GM18951 (cell line): ENCODE data around the gene KYNU.

Experiments used
- POLR2A ChIP-seq: IDR thresholded peaks from 4 replicates; pipeline ENCODE4 v1.6.1; 2011; ENCODE audit warnings: mild to moderate bottlenecking; ENCODE audit not compliant: insufficient read length, insufficient read depth; ENCODE audit errors: extremely low read depth
- in situ Hi-C: fragments of 300-500 bp; cut with MboI; formaldehyde crosslinking; loops from one replicate; pipeline ENCODE4 v1.12.0; 2022; ENCODE audit warnings: low sequenced_read_pairs, mixed read lengths, inconsistent platforms; ENCODE audit not compliant: unreplicated experiment

KYNU gene

DNA sequence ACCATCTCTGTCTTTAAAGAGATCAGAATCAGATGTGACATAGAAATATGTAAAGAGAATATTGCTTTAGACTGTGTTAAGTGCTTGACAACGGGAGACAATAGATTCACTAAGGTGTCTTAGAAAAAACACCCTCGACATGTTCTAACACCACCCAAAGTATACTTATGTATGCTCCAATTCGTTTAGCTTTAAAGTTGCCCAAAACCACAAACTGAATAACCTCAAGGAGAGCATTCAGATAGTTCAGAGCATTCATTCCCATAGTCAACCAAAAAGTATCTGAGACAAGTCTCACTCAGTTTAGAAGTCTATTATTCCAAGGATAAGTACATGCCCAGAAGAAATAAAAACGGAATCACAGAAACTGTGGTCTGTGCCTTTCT lies 96.4 kb downstream of the KYNU start:
- in situ Hi-C loops, result no loop called here
- TF ChIP-seq POLR2A, result no peak

DNA sequence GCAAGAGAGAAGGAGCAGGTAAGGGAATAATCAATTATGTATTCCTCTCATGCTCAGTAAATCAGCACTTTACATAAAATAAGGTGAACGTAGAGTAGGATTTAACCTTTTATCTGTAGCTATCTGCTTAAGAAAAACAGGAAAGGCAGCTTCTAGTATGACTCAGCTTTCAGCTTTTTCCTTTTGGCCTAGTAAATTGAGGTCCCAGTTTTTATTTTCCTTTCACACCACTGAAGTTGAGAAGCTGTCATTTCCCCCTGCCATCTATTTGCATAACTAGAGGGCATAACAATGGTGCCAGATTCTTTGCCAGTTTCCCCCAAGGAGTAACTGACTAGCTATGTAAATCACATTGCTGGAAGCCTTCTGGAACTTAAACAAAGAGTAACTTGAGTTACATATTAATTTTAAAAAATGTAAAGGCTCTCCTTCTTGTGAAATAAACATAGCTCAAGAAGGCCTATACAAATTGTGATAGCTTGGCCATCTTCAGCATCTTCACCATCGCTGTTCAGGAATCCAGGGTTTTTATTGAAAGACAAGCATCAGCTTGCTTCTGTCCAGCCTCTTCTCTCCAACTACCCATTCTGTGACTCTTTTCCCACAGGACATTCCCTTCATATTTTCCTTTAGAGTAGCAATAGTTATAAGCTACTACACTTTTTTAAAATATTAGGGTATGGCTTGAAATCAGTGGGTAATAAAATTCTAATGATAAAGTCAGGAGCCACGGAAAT lies 97.0 kb downstream of the KYNU start:
- no peak for TF ChIP-seq POLR2A
- in situ Hi-C loops, result loop anchor here (25.0 kb wide), 2 partner anchors 287 to 812 kb away; no protein-coding TSS in a partner anchor

DNA sequence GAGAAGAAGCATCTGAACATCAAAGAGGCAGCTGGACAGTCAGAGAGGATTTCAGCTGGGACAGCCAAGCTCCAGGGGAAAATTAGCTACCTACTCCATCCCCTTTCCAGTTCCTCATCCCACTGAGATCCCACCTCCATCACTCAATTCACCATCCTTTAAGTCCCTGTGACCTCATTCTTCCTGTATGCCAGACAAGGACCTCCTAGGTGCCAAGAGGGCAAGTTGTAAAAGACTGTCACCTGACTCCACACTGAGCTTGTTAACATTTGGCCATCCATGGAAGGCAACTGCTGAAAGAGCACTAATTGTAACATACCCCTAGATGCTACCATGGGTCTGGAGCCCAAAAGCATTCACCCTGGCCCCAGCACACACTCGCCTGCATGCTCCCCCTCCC lies 97.8 kb downstream of the KYNU start:
- TF ChIP-seq POLR2A, result no peak
- in situ Hi-C loops, result loop anchor here (25.0 kb wide), 2 partner anchors 288 to 813 kb away; no protein-coding TSS in a partner anchor

DNA sequence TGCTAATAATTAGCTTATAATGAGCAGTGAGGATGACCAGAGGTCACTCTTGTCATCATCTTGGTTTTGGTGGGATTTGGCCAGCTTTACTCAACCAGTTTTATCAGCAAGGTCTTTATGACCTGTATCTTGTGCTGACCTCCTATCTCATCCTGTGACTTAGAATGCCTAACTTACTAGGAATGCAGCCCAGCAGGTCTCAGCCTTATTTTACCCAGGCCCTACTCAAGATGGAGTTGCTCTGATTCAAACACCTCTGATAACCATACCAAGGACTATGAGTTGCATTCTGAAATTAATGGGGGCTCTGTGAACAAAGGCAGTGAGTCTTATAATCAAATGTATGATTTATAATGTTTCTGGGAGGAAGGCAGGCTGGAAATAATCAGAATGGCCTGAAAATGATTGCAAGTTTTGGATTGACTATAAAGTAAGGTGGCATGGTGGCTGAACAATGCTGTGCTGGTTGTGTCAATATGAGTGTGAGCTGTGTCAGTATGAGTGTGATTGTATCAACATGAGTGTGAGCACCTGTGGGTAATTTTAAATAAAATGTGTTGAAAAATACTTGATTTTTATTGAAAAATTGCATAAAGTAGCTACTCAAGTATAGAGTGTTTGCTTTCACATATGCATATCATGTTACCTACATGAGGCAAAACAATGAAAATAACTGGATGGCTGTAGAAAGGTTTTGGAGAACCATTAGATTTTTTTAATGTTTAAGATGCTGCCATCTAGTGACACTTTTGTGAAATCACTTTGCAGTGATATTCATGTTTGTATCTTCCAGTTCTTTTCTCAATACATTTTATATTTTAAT lies 103.0 kb downstream of the KYNU start:
- in situ Hi-C loops, result loop anchor here (25.0 kb wide), 2 partner anchors 293 to 818 kb away; no protein-coding TSS in a partner anchor
- no peak for TF ChIP-seq POLR2A

DNA sequence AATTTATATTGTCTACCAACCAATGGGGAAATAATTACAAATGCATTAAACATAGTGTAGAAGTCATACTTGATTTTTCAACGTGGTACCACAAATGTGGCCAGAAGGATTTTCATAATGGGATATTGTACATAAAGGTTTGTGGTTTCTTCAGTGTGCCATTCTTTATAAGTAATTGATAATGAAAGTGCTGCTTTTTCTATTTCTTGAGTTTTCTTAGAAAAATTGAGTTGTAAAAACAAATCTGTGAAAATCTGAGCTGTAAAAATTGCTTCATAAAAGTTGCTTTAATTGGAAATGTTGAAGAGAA lies 103.6 kb downstream of the KYNU start:
- in situ Hi-C loops, result loop anchor here (25.0 kb wide), 2 partner anchors 294 to 819 kb away; no protein-coding TSS in a partner anchor
- TF ChIP-seq POLR2A, result no peak

DNA sequence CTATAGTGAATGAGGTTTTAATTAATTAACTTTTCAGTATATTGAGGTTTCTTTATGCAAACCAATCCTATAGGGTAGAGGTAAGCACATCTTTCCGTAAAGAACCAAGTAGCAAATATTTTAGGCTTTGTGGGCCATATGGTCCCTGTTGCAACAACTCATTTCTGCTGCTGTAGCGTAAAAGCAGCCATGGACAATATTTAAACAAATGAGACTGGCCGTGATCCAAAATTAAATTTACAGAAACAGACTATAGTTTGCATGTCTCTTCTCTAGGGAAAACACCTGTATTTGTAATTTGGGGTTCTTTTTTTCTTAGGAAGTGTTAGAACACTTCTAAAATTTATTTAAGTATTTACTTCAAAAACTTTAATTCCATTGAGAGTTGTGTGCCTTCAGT lies 104.3 kb downstream of the KYNU start:
- in situ Hi-C loops, result loop anchor here (25.0 kb wide), 2 partner anchors 294 to 819 kb away; no protein-coding TSS in a partner anchor
- no peak for TF ChIP-seq POLR2A

DNA sequence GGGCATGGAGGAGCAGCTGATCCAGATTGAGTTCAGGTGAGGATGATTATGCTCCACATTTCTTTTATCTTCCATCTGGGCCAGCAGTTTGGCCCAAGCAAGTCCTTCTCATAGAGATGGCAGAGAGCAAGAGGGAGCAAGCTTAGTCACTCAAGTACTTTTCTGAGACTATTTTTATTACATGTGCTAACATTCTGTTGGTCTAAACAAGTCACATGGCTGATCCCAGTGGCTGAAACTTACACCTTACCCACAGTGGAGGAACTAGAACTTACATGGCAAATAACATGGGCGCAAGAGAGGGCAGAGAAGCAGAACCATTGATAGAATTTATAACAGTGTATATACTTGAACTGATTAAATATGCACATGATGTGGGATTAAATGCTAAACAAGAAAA lies 105.7 kb downstream of the KYNU start:
- no peak for TF ChIP-seq POLR2A
- in situ Hi-C loops, result loop anchor here (25.0 kb wide), 2 partner anchors 296 to 821 kb away; no protein-coding TSS in a partner anchor

DNA sequence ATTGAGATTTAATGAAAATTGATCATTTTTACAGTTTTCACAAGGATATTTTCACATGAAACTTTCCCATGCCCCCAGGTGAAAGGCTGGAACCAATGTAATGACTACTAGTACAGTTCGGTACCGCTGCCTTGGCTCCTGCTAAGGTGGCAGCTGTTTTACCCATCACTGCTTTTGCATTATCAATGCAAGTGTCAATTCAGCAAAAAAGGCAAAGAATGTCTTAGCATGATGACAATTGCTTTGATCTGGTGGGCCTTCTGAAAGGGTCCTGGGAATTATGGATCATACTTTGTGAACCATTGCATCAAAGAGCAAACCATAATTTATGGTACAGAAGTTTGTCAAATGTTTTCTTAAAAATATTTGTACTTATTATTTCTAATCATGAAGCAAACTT lies 107.2 kb downstream of the KYNU start:
- in situ Hi-C loops, result loop anchor here (25.0 kb wide), 2 partner anchors 297 to 822 kb away; no protein-coding TSS in a partner anchor
- TF ChIP-seq POLR2A, result no peak

DNA sequence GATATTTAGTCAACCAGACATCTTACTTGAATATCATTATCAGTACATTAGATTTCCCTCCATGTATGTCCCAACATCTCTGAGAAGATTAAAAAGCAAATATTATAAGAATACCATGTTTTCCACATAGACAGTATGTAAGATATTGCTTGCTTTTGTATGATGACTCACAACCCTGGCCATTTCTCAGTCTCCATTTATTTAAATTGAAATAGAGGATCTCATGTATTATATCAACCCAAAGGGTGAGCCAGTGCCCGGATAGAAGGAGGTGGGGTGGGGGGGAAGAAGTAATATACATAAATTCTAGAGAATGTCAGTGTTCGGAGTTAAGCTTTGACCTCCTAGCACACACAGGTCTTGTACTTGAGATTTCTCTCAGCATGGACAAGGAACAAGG lies 109.6 kb downstream of the KYNU start:
- in situ Hi-C loops, result loop anchor here (25.0 kb wide), 2 partner anchors 300 to 825 kb away; no protein-coding TSS in a partner anchor

DNA sequence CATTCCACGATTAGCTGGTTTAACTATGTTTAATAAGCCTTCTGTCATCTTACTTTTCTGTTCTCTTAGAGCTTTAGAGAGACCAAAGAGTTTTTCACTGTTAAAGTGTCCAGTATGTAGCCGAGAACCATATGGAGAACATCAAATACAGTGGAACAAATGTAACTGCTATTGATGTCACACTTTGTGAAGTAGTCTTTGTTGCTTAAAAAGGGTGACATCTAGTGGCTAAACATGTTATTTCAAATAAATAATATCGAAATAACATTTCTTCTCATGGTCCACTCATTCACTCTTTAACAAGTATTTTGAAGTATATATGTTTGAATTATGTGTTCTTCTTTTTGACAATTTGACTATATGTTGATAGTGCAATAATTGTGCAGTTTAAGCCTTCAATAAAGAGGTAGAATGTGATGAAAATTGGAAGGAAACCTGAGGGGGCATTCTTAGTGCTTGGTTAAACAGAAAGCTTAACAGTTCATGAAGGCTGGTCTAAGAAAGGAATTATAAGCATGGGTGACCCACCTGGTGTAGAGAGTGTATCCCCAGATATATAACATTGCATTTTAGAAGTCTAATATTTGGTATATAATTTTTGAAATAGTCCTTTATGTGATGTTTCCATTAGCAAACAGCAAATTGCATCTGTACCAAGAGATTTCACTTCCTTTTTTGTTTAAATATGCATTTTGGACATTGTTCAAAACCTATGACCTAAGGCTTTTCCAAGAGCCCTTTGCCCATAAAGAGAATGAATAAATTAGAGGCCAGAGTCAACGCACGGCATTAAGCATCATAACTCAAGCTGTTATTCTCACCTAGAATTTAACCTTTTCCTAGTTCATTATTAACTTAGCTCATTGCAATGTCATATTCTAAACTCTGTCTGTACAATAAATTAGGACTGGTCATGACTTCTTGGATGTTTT lies 112.1 kb downstream of the KYNU start:
- in situ Hi-C loops, result loop anchor here (25.0 kb wide), 2 partner anchors 302 to 827 kb away; no protein-coding TSS in a partner anchor
- TF ChIP-seq POLR2A, result no peak

More for the DNA sequence above, 109.6 kb downstream of the KYNU start:
- TF ChIP-seq POLR2A, result no peak

DNA sequence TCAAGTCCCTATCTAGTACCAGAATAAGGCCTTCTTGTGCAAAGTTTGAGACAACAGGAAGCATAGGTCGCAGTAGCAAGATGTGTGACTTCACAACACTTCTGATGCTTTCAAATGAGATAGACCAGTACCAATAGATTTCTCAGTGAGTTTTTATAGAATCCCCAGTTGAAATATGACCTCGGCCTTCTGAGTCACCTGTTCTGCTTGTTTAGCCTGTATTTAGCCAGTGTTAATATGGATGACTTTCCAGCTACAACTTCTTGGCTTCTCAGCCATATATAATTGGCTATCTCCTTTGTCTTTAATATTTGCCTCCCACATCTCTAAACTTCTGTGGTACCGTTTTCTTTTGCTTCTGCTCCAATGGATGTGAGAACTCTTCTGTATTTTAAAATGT lies 113.8 kb downstream of the KYNU start:
- in situ Hi-C loops, result loop anchor here (25.0 kb wide), 2 partner anchors 304 to 829 kb away; no protein-coding TSS in a partner anchor
- no peak for TF ChIP-seq POLR2A

DNA sequence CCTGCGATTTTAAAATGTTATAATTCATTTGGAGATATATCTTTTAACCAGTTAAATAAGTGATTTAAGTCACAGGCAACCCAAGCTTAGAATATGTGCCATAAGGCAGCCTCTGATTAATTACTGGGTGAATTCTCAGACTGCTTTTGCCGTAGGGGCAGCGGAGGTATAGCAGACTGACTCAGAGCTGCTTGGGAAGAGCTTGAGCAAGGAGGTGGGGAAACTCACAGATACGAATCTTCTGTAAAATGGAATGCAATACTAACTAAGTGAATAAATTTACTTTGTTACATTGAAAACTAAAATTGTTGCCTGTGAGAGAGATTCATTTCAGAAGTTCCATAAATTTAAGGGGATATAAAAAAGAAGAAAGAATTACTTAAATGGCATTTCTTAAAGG lies 115.4 kb downstream of the KYNU start:
- in situ Hi-C loops, result loop anchor here (25.0 kb wide), 2 partner anchors 306 to 831 kb away; no protein-coding TSS in a partner anchor
- TF ChIP-seq POLR2A, result no peak
